Stimulated activated CD4-positive, alpha-beta T cell treated with anti-CD3 and anti-CD28 coated beads, TNF-alpha, amount 100 ng/mL, for 48 hours (primary cell): ENCODE data around the gene TNS3.

Source experiments
- DNase-seq, 3 donors: peaks; one replicate each; pipeline ENCODE4 v3.0.0-alpha.2; 2020; ENCODE audit warnings: low read depth in 3 of 3

TNS3 gene

DNA sequence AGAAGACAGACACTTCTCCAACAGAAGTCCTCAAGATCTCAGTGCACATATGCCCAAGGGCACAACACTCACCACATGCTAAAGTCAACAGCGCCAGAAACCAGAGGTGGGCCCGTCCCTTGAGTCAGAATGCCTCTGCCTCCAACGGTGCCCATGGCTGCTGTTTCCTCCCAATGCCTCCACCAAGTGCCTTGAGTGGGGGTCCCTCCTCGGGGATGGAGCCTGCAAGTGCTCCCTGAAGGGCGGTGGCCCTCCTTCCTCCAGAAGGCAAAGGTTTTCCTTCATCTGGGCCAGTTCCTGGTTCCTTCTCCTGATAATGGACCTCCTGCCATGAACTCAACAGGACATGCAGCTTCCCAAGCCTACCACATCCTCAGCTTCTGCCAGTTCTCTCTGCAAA, 58.5 kb downstream of the TNS3 start:
- no peak for DNase-seq

DNA sequence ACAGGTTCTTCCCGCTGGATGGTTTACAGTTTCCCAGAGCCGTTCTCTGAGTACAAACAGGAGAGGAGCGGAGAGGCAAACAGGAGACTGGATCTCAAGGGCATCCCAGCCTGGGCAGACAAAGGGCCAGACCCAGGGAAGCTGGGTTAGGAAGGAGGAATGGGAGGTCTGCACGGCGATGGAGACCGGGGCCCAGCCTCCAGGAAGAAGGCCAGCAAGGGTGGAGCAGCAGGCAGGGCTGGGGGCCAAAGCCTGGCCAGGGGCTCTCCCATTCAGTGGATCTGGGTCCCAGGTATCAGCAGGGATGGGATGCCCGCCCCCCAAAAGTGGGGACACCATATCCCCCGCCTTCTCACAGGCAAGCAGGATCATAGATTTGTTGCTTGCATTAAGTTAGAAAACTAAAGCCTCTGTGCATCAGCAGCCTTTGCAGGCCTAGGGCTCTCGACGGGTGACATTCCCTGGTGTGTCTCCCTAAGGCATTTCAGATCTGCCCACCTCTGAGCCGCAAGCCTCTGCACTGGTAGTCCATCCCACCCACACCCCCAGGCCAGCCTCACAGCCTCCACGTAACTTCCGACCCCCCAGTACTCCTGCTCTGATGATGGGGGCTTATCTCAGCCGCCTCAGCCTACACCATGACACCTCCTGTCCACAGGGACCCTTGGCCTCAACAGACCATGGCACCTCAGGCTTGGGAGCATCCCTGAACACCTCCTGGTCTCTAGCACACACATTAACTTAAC, 59.9 kb downstream of the TNS3 start:
- no peak for DNase-seq

DNA sequence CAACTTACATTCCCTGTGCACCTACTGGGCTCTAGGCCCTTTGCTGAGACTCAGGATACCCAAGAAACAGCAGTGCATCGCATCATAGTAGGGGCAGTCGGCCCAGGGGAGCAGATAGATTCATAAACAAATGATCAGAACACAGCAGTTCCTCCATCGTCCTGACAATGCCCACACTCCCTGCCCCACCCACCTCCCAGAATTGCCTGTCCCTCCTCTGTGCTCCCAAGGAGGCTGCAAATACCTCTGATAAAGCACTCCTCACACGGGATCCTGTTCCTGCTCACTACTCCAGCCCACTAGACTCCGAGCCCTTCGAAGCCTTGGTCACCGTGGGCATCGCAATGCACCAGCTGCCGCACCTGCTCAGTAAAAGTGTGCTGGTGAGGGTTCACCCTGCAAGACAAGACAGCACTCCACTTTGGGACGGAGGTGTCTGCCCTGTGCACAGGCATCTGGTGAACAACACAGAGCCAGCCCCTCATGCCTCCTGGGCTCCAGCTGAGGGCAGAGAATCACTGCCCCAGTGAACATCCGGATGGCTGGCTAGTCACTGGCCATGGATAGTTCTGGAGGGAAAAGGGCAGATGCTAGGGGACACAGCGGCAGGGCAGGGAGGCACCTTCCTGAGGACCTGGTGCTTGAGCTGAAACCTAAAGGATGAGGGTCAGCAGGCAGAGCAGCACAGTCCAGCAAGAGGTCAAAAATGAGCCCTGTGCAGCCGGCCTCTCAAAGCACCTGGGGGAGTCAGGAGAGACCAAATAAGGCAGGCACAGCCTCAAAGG, 60.7 kb downstream of the TNS3 start:
- DNase-seq: no peak

DNA sequence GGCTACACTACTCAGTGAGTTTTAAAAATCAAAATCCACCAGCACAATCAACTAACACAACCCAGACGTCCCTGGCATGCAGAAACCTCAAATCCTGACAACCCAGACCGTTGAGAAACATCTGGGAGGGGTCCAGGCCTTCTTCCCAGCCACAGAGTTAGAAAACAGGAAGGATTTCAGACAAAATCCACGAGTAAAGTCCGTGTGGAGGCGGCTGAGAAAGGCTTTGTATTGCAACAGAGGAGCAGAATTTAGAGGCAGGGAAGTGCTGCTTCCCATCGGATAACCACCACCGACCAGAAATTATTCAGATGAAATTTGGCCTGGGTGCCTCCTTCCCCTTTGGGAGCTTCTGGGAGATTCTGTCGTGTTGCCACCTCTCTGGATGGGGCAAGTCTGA, 61.5 kb downstream of the TNS3 start:
- DNase-seq: no peak

DNA sequence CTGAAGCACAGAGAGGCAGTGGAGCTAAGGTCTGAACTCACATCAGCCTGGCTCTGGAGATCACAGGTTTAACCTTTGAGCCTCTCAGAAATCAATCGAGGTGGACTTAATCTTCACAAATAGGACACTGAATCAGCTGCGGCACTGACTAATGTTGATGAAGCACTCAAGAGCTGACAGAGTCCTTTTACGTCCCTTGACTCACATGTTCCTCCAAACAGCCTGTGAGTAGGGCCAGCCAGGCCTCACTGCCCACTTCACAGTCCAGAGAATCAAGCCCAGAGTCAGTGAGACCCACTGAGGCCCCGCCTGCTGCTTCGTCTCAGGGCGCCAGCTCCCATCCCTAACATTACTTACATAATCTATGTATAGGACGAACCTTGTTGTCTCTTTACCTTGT, 63.1 kb downstream of the TNS3 start:
- DNase-seq: no peak

DNA sequence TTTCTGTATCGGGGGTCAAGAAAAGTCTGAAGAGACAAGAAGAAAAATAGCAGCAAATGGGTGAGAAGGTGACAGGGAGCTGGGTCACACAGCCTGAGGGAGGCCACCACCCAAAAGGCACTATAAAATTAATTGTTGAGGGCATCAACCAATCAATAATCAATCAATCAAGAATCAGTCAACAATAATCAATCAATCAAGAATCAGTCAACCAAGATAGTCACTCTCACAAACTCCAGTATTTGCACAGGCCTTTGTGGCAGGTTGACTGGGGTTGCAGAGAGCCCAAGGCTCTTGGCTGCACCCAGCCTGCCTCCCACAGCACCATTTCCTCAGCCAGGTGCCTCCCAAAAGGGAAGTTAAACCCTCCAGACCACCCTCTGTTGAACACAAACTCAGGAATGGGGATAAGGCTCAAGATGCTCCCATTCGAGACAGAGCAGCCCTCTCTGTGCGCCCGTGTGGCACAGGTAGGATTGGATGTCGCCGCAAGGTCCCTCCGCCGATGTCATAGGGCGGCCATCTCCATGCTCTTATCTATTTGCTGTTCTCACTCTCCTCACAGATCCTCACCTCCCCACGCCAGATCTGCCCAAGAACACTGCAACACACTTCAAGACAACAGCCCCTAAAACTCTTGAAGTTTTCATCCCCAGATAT, 64.0 kb downstream of the TNS3 start:
- DNase-seq: no peak

DNA sequence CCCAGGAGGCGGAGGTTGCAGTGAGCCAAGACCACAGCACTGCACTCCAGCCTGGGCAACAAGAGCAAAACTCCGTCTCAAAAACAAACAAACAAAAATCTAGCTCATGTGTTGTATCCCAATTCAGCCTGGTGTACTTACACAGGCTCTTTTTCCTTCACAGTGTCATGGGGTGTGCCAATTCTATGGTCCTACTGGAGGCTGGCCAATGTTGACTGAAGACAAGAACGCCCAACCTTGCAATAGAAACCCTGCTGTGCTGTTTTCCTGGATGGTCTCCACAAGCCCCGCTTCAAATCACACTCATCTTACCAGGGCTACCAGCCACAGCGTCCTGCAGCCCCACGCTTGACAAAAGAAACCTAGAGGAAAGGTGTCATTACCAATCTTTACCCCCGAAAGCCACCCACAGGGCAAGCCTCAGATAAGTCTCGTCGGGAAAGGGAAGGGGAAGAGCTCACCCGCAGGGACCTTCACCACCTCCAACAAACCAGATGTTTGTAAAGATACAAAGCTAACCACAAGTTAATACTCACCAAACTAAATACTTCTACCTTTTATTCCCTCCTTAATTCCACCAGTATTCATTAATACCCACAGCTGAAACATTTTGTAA, 64.8 kb downstream of the TNS3 start:
- no peak for DNase-seq

DNA sequence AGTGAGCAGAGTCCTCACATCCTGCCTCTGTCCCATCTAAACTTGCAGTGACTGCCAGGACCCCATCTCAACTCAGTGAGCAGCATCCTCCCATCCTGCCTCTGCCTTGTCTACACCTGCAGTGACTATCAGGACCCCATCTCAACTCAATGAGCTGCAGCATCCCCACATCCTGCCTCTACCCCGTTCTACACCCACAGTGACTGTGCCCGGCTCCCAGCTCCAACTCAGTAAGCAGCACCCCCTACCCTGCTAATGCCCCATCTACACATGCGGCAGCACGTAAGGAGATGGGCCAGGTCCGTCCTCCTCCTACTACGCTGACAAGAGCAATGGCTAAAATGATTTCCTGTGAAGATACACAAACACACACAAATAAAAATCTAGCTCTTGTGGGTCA, 65.5 kb downstream of the TNS3 start:
- no peak for DNase-seq

DNA sequence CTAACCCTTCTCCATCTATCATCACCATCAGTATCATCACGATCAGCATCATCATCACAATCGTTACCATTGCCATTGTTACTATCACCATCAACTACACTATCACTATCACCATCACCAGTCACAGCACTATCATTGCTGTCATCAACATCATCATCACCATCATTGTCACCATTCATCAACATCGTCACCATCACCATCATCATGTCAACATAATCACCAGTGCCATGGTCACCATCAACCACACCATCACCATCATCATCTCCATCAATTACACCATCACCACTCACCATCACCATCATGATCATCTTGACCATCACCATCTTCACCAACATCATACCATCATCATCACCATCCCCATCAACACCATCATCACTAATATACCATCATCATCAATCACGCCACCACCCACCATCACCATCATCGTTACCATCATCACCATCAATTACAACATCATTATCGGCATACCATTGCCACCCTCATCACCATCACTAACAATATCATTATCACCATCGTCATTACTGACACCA, 66.5 kb downstream of the TNS3 start:
- no peak for DNase-seq

DNA sequence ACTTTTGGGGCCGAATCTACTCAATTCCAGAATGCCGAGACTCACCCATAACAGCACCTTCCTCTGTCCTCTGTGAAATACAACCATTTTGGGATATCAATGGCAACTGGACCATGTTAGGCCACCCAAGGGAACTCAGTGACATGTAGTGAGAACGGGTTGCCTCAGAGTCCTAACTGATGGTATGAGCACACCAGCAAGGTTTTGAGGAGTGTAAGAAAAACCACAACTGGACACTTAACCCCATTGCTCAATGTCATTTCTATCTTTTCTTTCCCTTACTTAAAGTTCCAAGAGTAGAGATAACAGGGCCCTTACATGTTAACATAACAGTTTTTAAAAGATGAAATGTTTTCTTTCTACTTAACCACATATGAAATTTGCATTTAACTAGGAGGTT, 67.1 kb downstream of the TNS3 start:
- DNase-seq: no peak

DNA sequence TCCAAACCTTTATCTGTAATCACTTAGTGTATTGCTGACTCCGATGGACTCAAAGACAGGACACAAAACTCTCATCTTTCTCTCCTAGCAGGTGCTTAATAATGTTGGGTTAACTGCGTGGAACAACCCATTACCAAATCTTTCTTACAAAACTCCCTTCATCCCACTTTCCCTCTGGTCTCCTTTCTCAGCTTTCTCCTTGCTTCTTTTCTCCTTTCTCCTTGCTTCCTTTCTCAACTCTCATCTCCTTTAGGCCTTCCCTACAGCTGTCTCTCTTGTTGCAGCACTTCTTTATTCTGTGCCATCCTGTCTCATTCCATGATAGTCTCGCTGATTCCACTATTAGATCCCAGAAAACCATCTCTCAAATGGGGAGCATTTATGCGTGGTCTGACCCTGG, 67.5 kb downstream of the TNS3 start:
- no peak for DNase-seq

DNA sequence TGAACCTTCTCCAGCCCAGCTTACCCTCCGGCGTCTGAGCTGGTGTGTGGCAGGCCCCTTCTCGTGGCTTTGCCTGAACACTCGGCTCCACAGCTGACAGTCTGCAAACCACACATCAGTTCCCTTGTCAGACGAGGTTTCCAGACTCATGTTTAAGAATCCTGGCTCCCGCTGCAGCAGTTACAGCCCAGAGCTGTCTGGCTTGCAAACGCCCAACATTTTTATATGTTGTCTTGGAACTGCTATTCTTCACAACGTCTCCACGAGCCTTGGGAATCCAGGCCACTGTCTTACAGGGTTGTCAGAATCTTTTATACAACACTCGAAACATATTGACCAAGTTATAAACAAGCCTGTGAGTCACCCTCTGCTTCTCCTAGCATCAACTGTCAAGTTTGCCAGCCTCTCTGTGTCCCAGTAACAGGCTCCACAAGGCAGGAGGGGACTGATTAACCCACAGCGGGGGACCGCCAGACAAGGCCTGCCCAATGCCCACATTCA, 68.1 kb downstream of the TNS3 start:
- DNase-seq: no peak

DNA sequence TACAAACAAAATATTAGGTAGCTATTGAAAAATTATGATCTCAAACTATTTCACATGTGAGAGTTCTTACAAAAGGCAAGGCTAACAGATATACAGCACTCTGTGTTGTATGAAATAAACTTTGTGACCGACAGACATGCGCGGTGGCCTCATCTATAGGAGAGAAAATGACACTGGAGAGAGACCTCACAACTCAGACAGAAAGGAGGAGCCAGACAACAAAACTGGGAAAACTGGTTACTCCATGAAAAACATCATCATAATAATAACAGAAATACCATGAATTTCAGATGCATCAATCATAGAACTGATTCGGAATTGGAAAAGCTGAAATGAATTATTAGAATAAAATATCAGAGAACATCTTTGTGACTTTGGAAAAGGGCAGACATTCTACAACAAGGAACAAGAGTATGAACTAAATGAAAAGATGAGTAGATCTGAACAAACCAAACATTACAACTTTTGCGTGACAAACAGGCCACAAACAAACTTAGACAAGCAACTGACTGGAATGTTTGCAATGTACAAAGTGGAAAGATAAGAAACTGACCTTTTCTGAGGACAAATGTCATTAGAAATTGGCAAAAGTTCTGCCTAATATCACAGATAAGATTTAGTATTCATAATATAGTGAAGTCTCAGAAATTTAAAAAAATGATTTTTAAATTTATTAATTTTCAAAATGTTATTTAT, 69.3 kb downstream of the TNS3 start:
- DNase-seq: no peak

DNA sequence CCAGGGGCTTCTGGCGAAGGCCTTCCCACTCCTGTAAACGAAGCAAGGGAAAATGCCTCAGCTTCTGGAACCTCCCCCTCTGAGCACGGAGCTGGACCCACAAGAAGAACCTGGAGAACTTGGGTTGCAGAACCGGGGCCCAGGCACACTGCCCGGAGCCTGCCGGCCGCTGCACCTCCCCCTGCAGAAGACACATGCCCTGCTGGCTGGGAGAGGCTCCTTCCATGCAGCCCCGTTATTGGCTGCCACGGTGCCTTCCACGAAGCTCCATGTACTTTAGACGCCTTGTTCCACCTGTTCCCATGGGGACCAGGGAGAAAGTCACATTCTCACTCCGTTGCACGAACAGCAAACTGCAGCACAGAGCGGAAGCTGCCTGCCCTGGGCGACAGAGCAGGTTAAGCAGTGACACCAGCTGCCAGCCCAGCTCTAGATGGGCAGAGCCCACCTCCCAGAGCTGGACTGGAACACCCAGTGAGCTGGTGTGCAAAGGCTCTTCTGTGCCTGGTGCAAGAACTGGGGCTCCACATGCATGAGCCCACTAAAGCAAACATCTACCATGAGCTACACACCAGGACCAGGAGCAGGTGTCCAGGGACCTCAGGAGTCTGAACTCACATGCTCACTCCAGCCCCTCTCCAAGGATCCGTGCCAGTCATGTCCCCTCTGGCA, 70.1 kb downstream of the TNS3 start:
- DNase-seq: no peak

DNA sequence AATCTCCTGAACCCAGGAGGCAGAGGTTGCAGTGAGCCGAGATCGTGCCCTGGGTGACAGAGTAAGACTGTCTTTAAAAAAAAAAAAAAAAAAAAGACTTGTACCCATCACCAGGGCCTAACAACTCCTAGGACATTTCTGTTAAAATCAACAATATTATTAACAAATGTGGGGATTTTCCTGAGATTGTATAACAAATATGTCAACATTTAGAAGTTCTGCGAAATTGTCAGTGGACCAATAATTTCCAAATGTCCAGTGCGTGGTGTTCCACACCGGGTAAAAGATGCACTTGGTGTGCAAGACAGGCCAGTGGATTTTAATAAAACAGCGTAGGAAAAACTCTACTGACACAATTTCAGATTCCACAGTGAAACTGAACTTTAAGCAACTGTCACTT, 71.1 kb downstream of the TNS3 start:
- no peak for DNase-seq

DNA sequence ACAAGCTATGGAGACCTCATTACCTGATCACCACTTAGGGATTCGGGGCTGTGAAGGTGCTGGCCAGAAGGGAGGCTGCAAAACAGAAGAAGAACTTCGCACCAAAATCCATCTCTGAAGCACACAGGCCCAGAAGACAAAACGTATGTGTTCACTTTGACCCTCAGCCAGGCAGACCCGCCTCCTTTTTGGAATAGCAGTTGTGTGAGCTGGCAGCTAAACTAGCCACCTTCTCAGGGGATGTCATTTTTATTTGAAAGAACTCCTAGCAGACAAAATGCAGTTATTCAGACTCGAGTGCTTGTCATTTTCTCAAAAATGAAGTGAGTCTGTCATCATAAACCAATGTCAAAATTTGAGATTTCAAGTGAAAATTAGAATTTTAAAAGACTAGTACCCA, 71.7 kb downstream of the TNS3 start:
- no peak for DNase-seq

DNA sequence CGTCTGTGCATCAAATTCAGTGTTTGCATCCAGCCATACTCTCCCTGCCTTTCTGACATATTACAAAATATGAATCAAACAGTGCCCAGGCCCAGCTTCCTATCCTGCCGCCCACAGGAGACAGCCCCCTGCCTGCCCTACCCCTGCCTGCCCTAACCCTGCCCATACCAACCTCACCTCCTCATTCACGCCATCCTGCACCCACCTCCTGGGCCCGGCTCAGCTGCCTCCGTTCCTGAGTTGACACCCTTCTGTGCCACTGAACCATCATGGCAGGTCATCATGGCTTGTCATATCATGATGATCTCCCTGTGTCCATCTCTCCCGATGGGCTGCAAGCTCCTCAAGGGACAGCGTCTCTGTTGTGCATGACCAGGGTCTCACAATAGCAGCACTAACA, 72.3 kb downstream of the TNS3 start:
- no peak for DNase-seq

DNA sequence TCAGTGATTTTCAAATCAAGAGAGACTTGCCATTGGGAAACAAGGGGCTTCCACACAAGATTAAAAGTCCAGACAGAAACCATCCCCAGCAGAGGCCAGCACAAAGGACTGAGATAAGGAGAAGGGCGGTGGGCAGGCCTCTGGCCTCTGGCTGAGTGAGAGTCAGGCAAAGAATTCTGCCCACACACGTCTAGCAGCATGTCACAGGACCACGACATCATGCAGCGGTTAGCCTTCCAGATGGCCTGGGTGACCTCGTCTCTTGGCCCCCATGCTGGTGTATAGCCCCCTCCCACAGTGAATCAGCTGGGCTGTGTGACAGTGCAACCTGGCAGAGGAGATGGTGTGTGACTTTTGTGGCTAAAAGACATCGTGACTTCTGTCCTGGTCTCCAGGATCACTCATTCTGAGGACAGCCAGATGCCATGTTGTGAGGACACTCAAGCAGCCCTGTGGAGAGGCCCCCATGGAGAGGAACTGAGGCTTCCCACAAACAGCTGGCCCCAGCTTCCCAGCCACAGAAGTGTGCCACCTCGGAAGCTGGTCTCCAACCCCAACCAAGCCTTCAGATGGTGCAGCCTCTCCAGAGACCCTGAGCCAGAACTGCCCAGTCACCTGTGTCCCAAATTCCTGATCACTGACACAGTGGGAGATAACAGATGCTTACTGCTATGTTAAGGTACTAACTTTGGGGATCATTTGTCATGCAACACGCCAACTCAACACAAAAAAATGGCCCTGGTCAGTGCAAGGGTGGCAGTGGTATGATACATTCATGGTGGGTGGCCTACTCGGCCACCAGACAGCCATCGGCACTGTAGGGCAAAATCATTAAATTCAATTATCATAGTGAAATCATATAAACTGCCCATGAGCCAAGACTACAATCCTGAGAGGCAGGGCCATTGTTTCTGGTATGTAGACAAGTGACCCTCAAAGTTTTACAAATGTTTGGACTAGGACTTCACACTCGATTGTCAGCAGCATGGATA, 73.2 kb downstream of the TNS3 start:
- no peak for DNase-seq

DNA sequence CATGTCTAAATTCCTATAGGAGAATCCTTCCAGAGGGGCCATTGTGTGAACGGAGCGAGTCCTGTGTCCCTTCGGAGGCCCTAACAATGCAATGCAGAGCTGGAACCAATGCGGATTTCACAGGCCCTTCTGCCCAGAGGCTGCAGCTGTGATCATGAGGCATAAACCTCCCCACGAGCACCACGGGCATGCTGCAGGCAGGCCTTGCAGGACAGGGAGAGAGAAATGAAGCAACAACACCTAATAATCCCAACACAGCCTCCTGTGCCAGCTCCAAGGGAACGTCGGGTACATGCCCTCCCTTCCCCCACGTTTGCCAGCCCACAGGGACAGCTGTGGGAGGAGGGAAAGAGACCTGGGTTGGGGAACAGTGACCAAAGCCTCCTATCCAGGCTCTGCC, 74.4 kb downstream of the TNS3 start:
- DNase-seq: no peak
